Smooth muscle cell (in vitro differentiated cells): ENCODE results near the gene FASLG. TPM values are rescaled to one million over a fixed set of nuclear protein-coding genes. Genes with fewer than 3 reads are reported as not detected.
A peak's percentile ranks its signal among the peaks of the same experiment; 100 is the strongest.

Source experiments
- DNase-seq: peaks from one replicate; lab custom pipeline; 2025; ENCODE audit not compliant: unreplicated experiment; lab: John Stamatoyannopoulos, UW
- H2AFZ ChIP-seq: fragments of 200-600 bp; sonication (generic); 2 replicates; pipeline ENCODE4 v1.6.0; 2016; ENCODE audit warnings: antibody characterized with exemption, low read depth, mild to moderate bottlenecking
- H3F3A ChIP-seq: fragments of 200-600 bp; sonication (generic); 2 replicates; pipeline ENCODE4 v1.6.0; 2017; ENCODE audit warnings: antibody characterized with exemption, low read depth
- H3K27ac ChIP-seq: fragments of 200-600 bp; sonication (generic); 2 replicates; pipeline ENCODE4 v1.5.1; 2016; ENCODE audit warnings: low read depth, mild to moderate bottlenecking
- H3K27me3 ChIP-seq: fragments of 200-600 bp; sonication (generic); 2 replicates; pipeline ENCODE4 v1.6.1; 2016; ENCODE audit warnings: low read depth, mild to moderate bottlenecking
- H3K36me3 ChIP-seq: fragments of 200-600 bp; sonication (generic); 2 replicates; pipeline ENCODE4 v1.5.1; 2016; ENCODE audit warnings: low read depth
- H3K4me1 ChIP-seq: fragments of 200-600 bp; sonication (generic); 2 replicates; pipeline ENCODE4 v1.5.1; 2016; ENCODE audit warnings: low read depth
- H3K4me2 ChIP-seq: fragments of 200-600 bp; sonication (generic); 2 replicates; pipeline ENCODE4 v1.6.0; 2016; ENCODE audit warnings: mild to moderate bottlenecking
- H3K4me3 ChIP-seq: fragments of 200-600 bp; sonication (generic); 2 replicates; pipeline ENCODE4 v1.5.1; 2016; ENCODE audit warnings: mild to moderate bottlenecking
- H3K79me2 ChIP-seq: fragments of 200-600 bp; sonication (generic); 2 replicates; pipeline ENCODE4 v1.6.0; 2016; ENCODE audit warnings: low read depth, mild to moderate bottlenecking
- H3K9ac ChIP-seq: fragments of 200-600 bp; sonication (generic); 2 replicates; pipeline ENCODE4 v1.6.0; 2016; ENCODE audit warnings: low read depth
- H3K9me3 ChIP-seq: fragments of 200-600 bp; sonication (generic); replicated peaks from 2 replicates; pipeline ENCODE4 v1.5.1; 2016; ENCODE audit warnings: low read depth
- H4K20me1 ChIP-seq: fragments of 200-600 bp; sonication (generic); 2 replicates; pipeline ENCODE4 v1.6.0; 2016; ENCODE audit warnings: low read depth
- WGBS: methylation state at CpG from one replicate; pipeline ENCODE4 v1.1.7; 2016; ENCODE audit warnings: low lambda C conversion rate; 5-methylcytosine and 5-hydroxymethylcytosine counted together
- polyA plus RNA-seq: library from polyadenylated mRNA; unstranded; fragments of >200 nt; fragmentation: Nextera tagmentation; extraction: Ambion mirVana; gene quantifications from 2 replicates; pipeline ENCODE4 v1.2.1, GENCODE V29; 2016
- total RNA-seq: library from RNA; depleted of rRNA; stranded (reverse); fragments of >200 nt; gene quantifications from 2 replicates; pipeline ENCODE4 v1.2.3, GENCODE V29; 2014
- TF ChIP-seq, protein P1 (sequence below): fragments of 200-600 bp; sonication (generic); IDR thresholded peaks from 2 replicates; pipeline ENCODE4 v1.5.1; 2017; ENCODE audit warnings: borderline replicate concordance, mild to moderate bottlenecking, antibody characterized with exemption; ENCODE audit not compliant: insufficient read depth, poor library complexity, severe bottlenecking

Gene FASLG
- total and polyA plus RNA-seq, 2 experiments from 2014 or later, result not detected

DNA sequence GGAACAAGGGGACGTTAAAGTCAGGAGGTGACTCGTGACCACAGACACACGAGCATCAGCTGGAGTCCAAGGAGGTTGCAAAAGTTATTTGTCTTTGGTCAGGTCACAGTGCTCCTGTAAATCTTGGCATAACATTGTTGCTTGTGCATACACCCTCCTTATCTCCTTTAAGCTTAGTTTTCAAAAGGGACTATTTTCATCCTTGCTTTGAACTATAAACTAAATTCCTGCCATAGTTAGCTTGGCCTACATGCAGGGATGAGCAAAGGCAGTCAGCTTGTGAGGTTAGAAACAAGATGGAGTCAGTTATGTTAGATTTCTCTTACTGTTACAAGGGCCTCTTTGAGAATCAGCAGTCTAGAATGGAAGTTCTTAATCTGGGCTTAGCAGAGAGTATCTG lies 28.0 kb upstream of the FASLG start:
- no peak for DNase-seq
- Histone ChIP-seq H3K79me2 (no peaks in the 10 kb centered on the region), H3K36me3 (no peaks in the 10 kb centered on the region), H3K9me3 (no peaks in the 10 kb centered on the region), H4K20me1 (no peaks in the 10 kb centered on the region), H3F3A (no peaks in the 10 kb centered on the region), H3K9ac (no peak overlapping the region), H3K4me3 (no peak overlapping the region), H3K27me3 (no peaks in the 10 kb centered on the region), H2AFZ (no peak overlapping the region), H3K27ac (no peak overlapping the region), H3K4me2 (no peak overlapping the region), H3K4me1 (no peaks in the 10 kb centered on the region)
- TF ChIP-seq, protein P1, sequence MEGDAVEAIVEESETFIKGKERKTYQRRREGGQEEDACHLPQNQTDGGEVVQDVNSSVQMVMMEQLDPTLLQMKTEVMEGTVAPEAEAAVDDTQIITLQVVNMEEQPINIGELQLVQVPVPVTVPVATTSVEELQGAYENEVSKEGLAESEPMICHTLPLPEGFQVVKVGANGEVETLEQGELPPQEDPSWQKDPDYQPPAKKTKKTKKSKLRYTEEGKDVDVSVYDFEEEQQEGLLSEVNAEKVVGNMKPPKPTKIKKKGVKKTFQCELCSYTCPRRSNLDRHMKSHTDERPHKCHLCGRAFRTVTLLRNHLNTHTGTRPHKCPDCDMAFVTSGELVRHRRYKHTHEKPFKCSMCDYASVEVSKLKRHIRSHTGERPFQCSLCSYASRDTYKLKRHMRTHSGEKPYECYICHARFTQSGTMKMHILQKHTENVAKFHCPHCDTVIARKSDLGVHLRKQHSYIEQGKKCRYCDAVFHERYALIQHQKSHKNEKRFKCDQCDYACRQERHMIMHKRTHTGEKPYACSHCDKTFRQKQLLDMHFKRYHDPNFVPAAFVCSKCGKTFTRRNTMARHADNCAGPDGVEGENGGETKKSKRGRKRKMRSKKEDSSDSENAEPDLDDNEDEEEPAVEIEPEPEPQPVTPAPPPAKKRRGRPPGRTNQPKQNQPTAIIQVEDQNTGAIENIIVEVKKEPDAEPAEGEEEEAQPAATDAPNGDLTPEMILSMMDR, result no peak
- whole genome bisulfite sequencing, result 55% methylated on average over 3 of the region's 3 CpGs

DNA sequence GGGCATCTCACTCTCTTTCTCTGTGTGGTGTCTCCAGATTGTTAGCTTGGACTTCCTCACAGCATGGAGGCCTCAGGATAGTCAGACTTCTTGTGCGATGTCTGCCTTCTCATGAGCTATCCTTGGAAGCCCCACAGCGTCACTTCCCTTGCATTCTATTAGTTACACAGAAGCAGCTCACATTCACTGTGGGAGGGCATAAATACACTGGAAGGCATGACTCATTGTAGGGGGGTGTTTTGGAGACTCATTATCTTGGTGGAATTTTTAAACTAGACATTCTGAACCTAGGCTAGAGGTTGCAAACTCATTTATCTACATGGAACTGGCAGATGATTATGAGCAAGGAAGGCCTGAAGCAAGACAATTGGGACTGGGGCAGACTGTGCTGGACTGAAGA lies 21.4 kb upstream of the FASLG start:
- Histone ChIP-seq H3K36me3 (no peaks in the 10 kb centered on the region), H2AFZ (no peak overlapping the region), H3K4me2 (peak overlapping the region; percentile 64), H3K4me3 (no peak overlapping the region), H3F3A (peaks cover 22% of the 10 kb centered on the region), H3K9me3 (no peaks in the 10 kb centered on the region), H3K9ac (peak overlapping the region; percentile 58), H3K4me1 (no peaks in the 10 kb centered on the region), H4K20me1 (no peaks in the 10 kb centered on the region), H3K79me2 (no peaks in the 10 kb centered on the region), H3K27ac (peak overlapping the region; percentile 96), H3K27me3 (no peaks in the 10 kb centered on the region)
- TF ChIP-seq, protein P1, result no peak
- DNase-seq, result no peak
- WGBS, result 20% methylated on average over 2 of the region's 2 CpGs

DNA sequence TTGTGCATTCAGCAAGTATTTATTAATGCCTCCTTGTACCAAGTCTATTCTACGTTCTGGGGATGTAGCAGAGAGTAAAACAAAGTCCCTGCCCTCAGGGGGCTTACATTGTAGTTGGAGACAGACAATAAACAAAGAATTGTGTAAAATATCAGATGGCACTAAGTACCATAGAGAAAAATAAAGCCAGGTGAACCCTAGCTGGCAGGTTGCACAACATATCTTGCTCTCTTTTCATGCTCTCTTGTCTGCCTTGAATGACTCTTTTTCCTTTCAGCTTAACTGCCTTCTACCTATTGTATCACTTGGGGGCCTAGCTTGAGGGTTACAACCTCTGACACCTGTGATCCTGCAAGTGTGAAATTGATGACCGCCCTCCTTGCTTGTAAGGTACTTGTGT lies 20.7 kb upstream of the FASLG start:
- Histone ChIP-seq H4K20me1 (no peaks in the 10 kb centered on the region), H3K9ac (peak overlapping the region; percentile 58), H3K4me3 (no peak overlapping the region), H3F3A (peaks cover 22% of the 10 kb centered on the region), H3K27ac (peak overlapping the region; percentile 96), H3K36me3 (no peaks in the 10 kb centered on the region), H3K79me2 (no peaks in the 10 kb centered on the region), H2AFZ (no peak overlapping the region), H3K4me2 (peak overlapping the region; percentile 64), H3K4me1 (no peaks in the 10 kb centered on the region), H3K27me3 (no peaks in the 10 kb centered on the region), H3K9me3 (no peaks in the 10 kb centered on the region)
- WGBS, result 86% methylated on average over 2 of the region's 2 CpGs
- DNase-seq, result no peak
- TF ChIP-seq, protein P1, result no peak
